A673 (cell line): ENCODE results near the gene NUP85. TPM values are rescaled to one million over a fixed set of nuclear protein-coding genes. Genes with fewer than 3 reads are reported as not detected.

Experiments used
- BruUV-seq: library from RNA; stranded (reverse); fragments of 400-500 nt; replicated peaks from 2 replicates; lab custom pipeline; 2021; lab: Mats Ljungman, UMichigan
- CTCF ChIA-PET: fragments of 300-600 bp; sonication (Branson Sonifier 250); formaldehyde crosslinking; loops from one replicate; lab custom pipeline; 2022; ENCODE audit warnings: antibody characterized with exemption; lab: Charles Lee
- POLR2A ChIA-PET: fragments of 300-600 bp; sonication (Branson Sonifier 250); formaldehyde crosslinking; loops from one replicate; lab custom pipeline; 2022; ENCODE audit warnings: antibody characterized with exemption; ENCODE audit not compliant: low non-redundant PET; lab: Charles Lee
- DNase-seq: peaks from one replicate; pipeline ENCODE4 v3.0.0-alpha.2; 2015; ENCODE audit warnings: low spot score
- H3K27ac ChIP-seq: fragments of 200-600 bp; sonication (generic); 2 replicates; pipeline ENCODE4 v1.5.1; 2016; ENCODE audit warnings: mixed run types, low read depth, mild to moderate bottlenecking, mixed read lengths, antibody characterized with exemption, low read length; ENCODE audit not compliant: poor library complexity, severe bottlenecking
- H3K27me3 ChIP-seq: fragments of 200-600 bp; sonication (generic); replicated peaks from 2 replicates; pipeline ENCODE4 v1.6.1; 2017; ENCODE audit warnings: mixed run types, low read depth, mild to moderate bottlenecking, mixed read lengths, antibody characterized with exemption, low read length; ENCODE audit not compliant: insufficient read depth, poor library complexity
- H3K36me3 ChIP-seq: fragments of 200-600 bp; sonication (generic); 2 replicates; pipeline ENCODE4 v1.6.1; 2016; ENCODE audit warnings: mixed run types, mild to moderate bottlenecking, mixed read lengths, antibody characterized with exemption, low read length; ENCODE audit not compliant: insufficient read depth, poor library complexity, severe bottlenecking
- H3K4me1 ChIP-seq: fragments of 200-600 bp; sonication (generic); 2 replicates; pipeline ENCODE4 v1.6.1; 2017; ENCODE audit warnings: mixed run types, mild to moderate bottlenecking, mixed read lengths, antibody characterized with exemption, low read length; ENCODE audit not compliant: insufficient read depth, poor library complexity, severe bottlenecking
- H3K4me3 ChIP-seq: fragments of 200-600 bp; sonication (generic); 2 replicates; pipeline ENCODE4 v1.5.1; 2016; ENCODE audit warnings: low read depth, mixed run types, mild to moderate bottlenecking, mixed read lengths, low read length; ENCODE audit not compliant: poor library complexity, severe bottlenecking
- H3K9me3 ChIP-seq: fragments of 200-600 bp; sonication (generic); 2 replicates; pipeline ENCODE4 v1.6.1; 2016; ENCODE audit warnings: mixed run types, low read depth, mild to moderate bottlenecking, mixed read lengths, antibody characterized with exemption, low read length; ENCODE audit not compliant: poor library complexity, severe bottlenecking
- CTCF ChIP-seq: fragments of 300-800, 200-600 bp; sonication (generic); conservative IDR thresholded peaks from 2 replicates; pipeline ENCODE4 v1.5.1; 2017; ENCODE audit warnings: low read depth, mild to moderate bottlenecking, antibody characterized with exemption, low read length, moderate library complexity, mixed read lengths
- EZH2 ChIP-seq: fragments of 200-600 bp; sonication (generic); IDR thresholded peaks from 2 replicates; pipeline ENCODE4 v1.6.1; 2017; ENCODE audit warnings: borderline replicate concordance, low read depth, mild to moderate bottlenecking, mixed read lengths, antibody characterized with exemption, low read length; ENCODE audit not compliant: poor library complexity, severe bottlenecking
- intact Hi-C: fragments of 100-400 bp; cut with micrococcal nuclease; formaldehyde crosslinking; loops from one replicate; pipeline ENCODE4 v1.10.0; 2022; ENCODE audit not compliant: unreplicated experiment
- total RNA-seq: library from RNA; stranded (reverse); gene quantifications from 2 replicates; pipeline ENCODE4 v1.2.3, GENCODE V29; 2021

The NUP85 gene
- total RNA-seq, 1 experiment from 2014 or later, result 140 TPM

- ChIA-PET CTCF (interaction anchor here (1.2 kb wide), 1 partner anchor 10 kb away, joined by 4 read pairs; no protein-coding TSS in a partner anchor), POLR2A (no interaction called here)
- intact Hi-C loops, result no loop called here
- no peaks in the 10 kb centered on the region for H3K27me3 ChIP-seq
- H3K4me1 ChIP-seq, result no peaks in the 10 kb centered on the region
- BruUV-seq, result no TSS peak
- H3K4me3 ChIP-seq, result no peak overlapping the region
- no peak overlapping the region for H3K27ac ChIP-seq
- no peaks in the 10 kb centered on the region for H3K9me3 ChIP-seq
- TF ChIP-seq CTCF (no peak), EZH2 (no peak)
- peaks cover 86% of the 10 kb centered on the region for H3K36me3 ChIP-seq
- no peak for DNase-seq
Observed at GRCh38 chr17:75231071-75231470, 25.6 kb downstream of the NUP85 start.

DNA sequence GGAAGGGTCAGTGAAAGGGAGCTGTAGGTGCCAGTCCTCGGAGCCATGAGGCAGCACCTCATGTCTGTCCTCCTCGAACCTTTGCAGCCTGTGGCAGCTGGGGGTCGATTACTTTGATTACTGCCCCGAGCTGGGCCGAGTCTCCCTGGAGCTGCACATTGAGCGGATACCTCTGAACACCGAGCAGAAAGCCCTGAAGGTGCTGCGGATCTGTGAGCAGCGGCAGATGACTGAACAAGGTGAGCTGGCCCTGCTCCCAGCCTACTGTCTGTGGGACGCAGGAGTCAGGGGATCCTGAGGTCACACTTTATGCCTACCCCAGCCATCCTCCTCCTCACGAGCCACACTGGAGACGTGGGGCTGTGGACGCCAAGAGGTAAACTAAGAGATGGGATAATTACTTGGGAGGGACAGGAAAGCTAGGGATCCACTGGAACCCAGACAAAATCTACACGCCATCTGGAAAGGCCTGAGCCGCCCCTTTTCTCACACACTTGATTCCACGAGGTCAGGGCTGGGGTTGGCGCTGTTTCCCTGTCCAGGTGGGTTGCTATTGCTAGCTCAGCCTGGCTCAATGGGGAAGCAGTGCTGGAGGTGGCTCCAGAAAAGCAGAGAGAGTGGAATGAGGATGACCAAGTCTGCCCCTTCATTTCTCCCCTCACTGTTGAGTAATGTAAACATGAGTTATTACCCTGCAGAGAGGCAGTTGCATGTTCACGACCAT is 26.4 kb downstream of the NUP85 start:
- intact Hi-C loops, result no loop called here
- H3K27me3 ChIP-seq, result no peaks in the 10 kb centered on the region
- H3K4me3 ChIP-seq, result no peak overlapping the region
- ChIA-PET CTCF (no interaction called here), POLR2A (no interaction called here)
- H3K27ac ChIP-seq, result no peak overlapping the region
- H3K9me3 ChIP-seq, result no peaks in the 10 kb centered on the region
- peaks cover 86% of the 10 kb centered on the region for H3K36me3 ChIP-seq
- no TSS peak for BruUV-seq
- TF ChIP-seq EZH2 (no peak), CTCF (no peak)
- H3K4me1 ChIP-seq, result no peaks in the 10 kb centered on the region
- DNase-seq, result no peak

- intact Hi-C loops, result no loop called here
- no peak for TF ChIP-seq EZH2
- no peak for TF ChIP-seq CTCF
- Histone ChIP-seq H3K36me3 (peaks cover 89% of the 10 kb centered on the region), H3K4me1 (no peaks in the 10 kb centered on the region), H3K9me3 (no peaks in the 10 kb centered on the region), H3K27ac (no peak overlapping the region), H3K27me3 (no peaks in the 10 kb centered on the region), H3K4me3 (no peak overlapping the region)
- no peak for DNase-seq
- no TSS peak for BruUV-seq
- CTCF ChIA-PET, result no interaction called here
- POLR2A ChIA-PET, result no interaction called here
Observed at GRCh38 chr17:75232786-75233185, 27.3 kb downstream of the NUP85 start.
